HEK293 (cell line): ENCODE measurements around the gene PAQR5.
A peak's percentile ranks its signal among the peaks of the same experiment; 100 is the strongest.

Experiments
- GLIS1 ChIP-seq: fragments of 450-650 bp; formaldehyde crosslinking; IDR thresholded peaks from 2 replicates; pipeline ENCODE4 v1.5.1; 2016; ENCODE audit warnings: missing biosample characterization, missing genetic modification characterization
- PRDM1 ChIP-seq: fragments of 450-650 bp; formaldehyde crosslinking; IDR thresholded peaks from 2 replicates; pipeline ENCODE4; 2016; ENCODE audit warnings: missing biosample characterization, missing genetic modification characterization
- REPIN1 ChIP-seq: fragments of 450-650 bp; formaldehyde crosslinking; IDR thresholded peaks from 2 replicates; pipeline ENCODE4 v1.5.1; 2017; ENCODE audit warnings: missing biosample characterization, missing genetic modification characterization, low read depth
- SCRT1 ChIP-seq: fragments of 450-650 bp; formaldehyde crosslinking; IDR thresholded peaks from 2 replicates; pipeline ENCODE4 v1.5.1; 2016; ENCODE audit warnings: missing biosample characterization, missing genetic modification characterization, borderline replicate concordance
- TCF7L2 ChIP-seq: IDR thresholded peaks from 2 replicates; pipeline ENCODE4 v1.6.1; 2011; ENCODE audit warnings: low read depth, mild to moderate bottlenecking, inconsistent platforms, low read length, moderate library complexity, borderline replicate concordance
- TRIM28 ChIP-seq: IDR thresholded peaks from 2 replicates; pipeline ENCODE4 v1.6.1; 2011; ENCODE audit warnings: low read length, control low read depth, borderline replicate concordance
- ZBTB21 ChIP-seq: fragments of 450-650 bp; formaldehyde crosslinking; IDR thresholded peaks from 2 replicates; pipeline ENCODE4 v1.5.1; 2017; ENCODE audit warnings: missing biosample characterization, missing genetic modification characterization
- ZNF132 ChIP-seq: fragments of 450-650 bp; formaldehyde crosslinking; IDR thresholded peaks from 2 replicates; pipeline ENCODE4 v1.5.1; 2017; ENCODE audit warnings: missing biosample characterization, missing genetic modification characterization, borderline replicate concordance
- ZNF174 ChIP-seq: fragments of 450-650 bp; formaldehyde crosslinking; IDR thresholded peaks from 2 replicates; pipeline ENCODE4 v1.5.0; 2017; ENCODE audit warnings: missing biosample characterization, mild to moderate bottlenecking, missing genetic modification characterization
- ZNF175 ChIP-seq: fragments of 450-650 bp; formaldehyde crosslinking; IDR thresholded peaks from 2 replicates; pipeline ENCODE4 v1.5.1; 2016; ENCODE audit warnings: missing biosample characterization, missing genetic modification characterization
- ZNF19 ChIP-seq: fragments of 450-650 bp; formaldehyde crosslinking; IDR thresholded peaks from 2 replicates; pipeline ENCODE4; 2016; ENCODE audit warnings: missing biosample characterization, missing genetic modification characterization, low read depth
- ZNF211 ChIP-seq: fragments of 450-650 bp; formaldehyde crosslinking; IDR thresholded peaks from 2 replicates; pipeline ENCODE4 v1.5.1; 2016; ENCODE audit warnings: low read depth, missing biosample characterization, missing genetic modification characterization
- ZNF335 ChIP-seq: fragments of 450-650 bp; formaldehyde crosslinking; conservative IDR thresholded peaks from 2 replicates; pipeline ENCODE4 v1.5.1; 2016; ENCODE audit warnings: missing biosample characterization, missing genetic modification characterization
- ZNF341 ChIP-seq: fragments of 450-650 bp; formaldehyde crosslinking; IDR thresholded peaks from 2 replicates; pipeline ENCODE4; 2016; ENCODE audit warnings: low read depth, missing biosample characterization, missing genetic modification characterization
- ZNF366 ChIP-seq: fragments of 450-650 bp; formaldehyde crosslinking; conservative IDR thresholded peaks from 2 replicates; pipeline ENCODE4 v1.5.1; 2016; ENCODE audit warnings: missing biosample characterization, missing genetic modification characterization
- ZNF391 ChIP-seq: fragments of 450-650 bp; formaldehyde crosslinking; IDR thresholded peaks from 2 replicates; pipeline ENCODE4 v1.5.1; 2016; ENCODE audit warnings: low read depth, missing biosample characterization, missing genetic modification characterization, borderline replicate concordance
- ZNF394 ChIP-seq: fragments of 450-650 bp; formaldehyde crosslinking; IDR thresholded peaks from 2 replicates; pipeline ENCODE4 v1.5.1; 2016; ENCODE audit warnings: missing biosample characterization, missing genetic modification characterization, mild to moderate bottlenecking, moderate library complexity, borderline replicate concordance
- ZNF423 ChIP-seq: fragments of 450-650 bp; formaldehyde crosslinking; IDR thresholded peaks from 2 replicates; pipeline ENCODE4 v1.5.1; 2016; ENCODE audit warnings: missing biosample characterization, missing genetic modification characterization
- ZNF501 ChIP-seq: fragments of 450-650 bp; formaldehyde crosslinking; IDR thresholded peaks from 2 replicates; pipeline ENCODE4 v1.5.1; 2016; ENCODE audit warnings: missing biosample characterization, missing genetic modification characterization
- ZNF510 ChIP-seq: fragments of 450-650 bp; formaldehyde crosslinking; IDR thresholded peaks from 2 replicates; pipeline ENCODE4 v1.5.1; 2018; ENCODE audit warnings: mild to moderate bottlenecking, missing genetic modification characterization, missing biosample characterization; ENCODE audit not compliant: insufficient replicate concordance
- ZNF529 ChIP-seq: fragments of 450-650 bp; formaldehyde crosslinking; IDR thresholded peaks from 2 replicates; pipeline ENCODE4 v1.5.1; 2017; ENCODE audit warnings: missing genetic modification characterization, missing biosample characterization; ENCODE audit not compliant: insufficient replicate concordance
- ZNF560 ChIP-seq: fragments of 450-650 bp; formaldehyde crosslinking; IDR thresholded peaks from 2 replicates; pipeline ENCODE4 v1.5.1; 2017; ENCODE audit warnings: missing biosample characterization, missing genetic modification characterization, borderline replicate concordance
- ZNF561 ChIP-seq: fragments of 450-650 bp; IDR thresholded peaks from 2 replicates; pipeline ENCODE4 v1.5.1; 2018; ENCODE audit warnings: missing biosample characterization, missing genetic modification characterization, borderline replicate concordance
- ZNF658 ChIP-seq: fragments of 450-650 bp; formaldehyde crosslinking; IDR thresholded peaks from 2 replicates; pipeline ENCODE4; 2016; ENCODE audit warnings: missing biosample characterization, missing genetic modification characterization
- TF ChIP-seq, protein P1 (sequence below): fragments of 450-650 bp; formaldehyde crosslinking; IDR thresholded peaks from 2 replicates; pipeline ENCODE4 v1.5.1; 2016; ENCODE audit warnings: missing biosample characterization, missing genetic modification characterization
- TF ChIP-seq, protein P2 (sequence below): fragments of 450-650 bp; formaldehyde crosslinking; IDR thresholded peaks from 2 replicates; pipeline ENCODE4; 2016; ENCODE audit warnings: missing biosample characterization, missing genetic modification characterization
- TF ChIP-seq, protein P3 (sequence below): fragments of 450-650 bp; formaldehyde crosslinking; IDR thresholded peaks from 2 replicates; pipeline ENCODE4 v1.5.1; 2017; ENCODE audit warnings: missing biosample characterization, missing genetic modification characterization
- TF ChIP-seq, protein P4 (sequence below): fragments of 450-650 bp; formaldehyde crosslinking; IDR thresholded peaks from 2 replicates; pipeline ENCODE4 v1.5.1; 2016; ENCODE audit warnings: missing biosample characterization, missing genetic modification characterization
- TF ChIP-seq, protein P5 (sequence below): fragments of 450-650 bp; formaldehyde crosslinking; IDR thresholded peaks from 2 replicates; pipeline ENCODE4 v1.5.1; 2016; ENCODE audit warnings: missing biosample characterization, missing genetic modification characterization
- TF ChIP-seq, protein P6 (sequence below): fragments of 450-650 bp; formaldehyde crosslinking; IDR thresholded peaks from 2 replicates; pipeline ENCODE4 v1.5.1; 2016; ENCODE audit warnings: missing biosample characterization, missing genetic modification characterization
- TF ChIP-seq, protein P7 (sequence below): fragments of 450-650 bp; formaldehyde crosslinking; IDR thresholded peaks from 2 replicates; pipeline ENCODE4 v1.5.1; 2017; ENCODE audit warnings: missing biosample characterization, missing genetic modification characterization

Gene PAQR5

DNA sequence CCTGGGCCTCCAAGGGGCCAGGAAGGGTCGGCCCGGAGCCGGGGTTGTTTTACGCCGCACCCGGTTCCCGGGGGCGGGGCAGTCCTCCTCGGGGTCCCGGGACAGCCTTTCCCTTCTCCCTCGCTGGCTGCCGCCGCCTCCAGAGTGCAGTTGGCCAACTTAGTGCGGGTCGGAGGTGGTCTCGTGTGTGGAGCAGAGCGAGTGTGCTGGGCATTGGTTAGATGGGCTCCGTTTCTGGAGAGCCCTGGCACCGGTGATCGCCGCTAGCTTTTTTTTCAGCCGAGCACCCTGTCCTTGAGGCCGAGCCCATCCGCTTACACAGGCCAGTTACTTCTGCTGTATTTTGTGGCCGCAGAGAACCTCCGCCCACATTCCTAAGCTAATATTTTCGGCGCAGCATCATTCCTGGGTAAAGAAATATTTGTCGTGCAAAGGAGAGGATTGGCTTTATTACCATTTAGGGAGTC, 116.0 kb downstream of the PAQR5 start (continued):
- TF ChIP-seq, protein P1, sequence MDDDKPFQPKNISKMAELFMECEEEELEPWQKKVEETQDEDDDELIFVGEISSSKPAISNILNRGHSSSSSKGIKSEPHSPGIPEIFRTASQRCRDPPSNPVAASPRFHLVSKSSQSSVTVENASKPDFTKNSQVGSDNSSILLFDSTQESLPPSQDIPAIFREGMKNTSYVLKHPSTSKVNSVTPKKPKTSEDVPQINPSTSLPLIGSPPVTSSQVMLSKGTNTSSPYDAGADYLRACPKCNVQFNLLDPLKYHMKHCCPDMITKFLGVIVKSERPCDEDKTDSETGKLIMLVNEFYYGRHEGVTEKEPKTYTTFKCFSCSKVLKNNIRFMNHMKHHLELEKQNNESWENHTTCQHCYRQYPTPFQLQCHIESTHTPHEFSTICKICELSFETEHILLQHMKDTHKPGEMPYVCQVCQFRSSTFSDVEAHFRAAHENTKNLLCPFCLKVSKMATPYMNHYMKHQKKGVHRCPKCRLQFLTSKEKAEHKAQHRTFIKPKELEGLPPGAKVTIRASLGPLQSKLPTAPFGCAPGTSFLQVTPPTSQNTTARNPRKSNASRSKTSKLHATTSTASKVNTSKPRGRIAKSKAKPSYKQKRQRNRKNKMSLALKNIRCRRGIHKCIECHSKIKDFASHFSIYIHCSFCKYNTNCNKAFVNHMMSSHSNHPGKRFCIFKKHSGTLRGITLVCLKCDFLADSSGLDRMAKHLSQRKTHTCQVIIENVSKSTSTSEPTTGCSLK (tag by site-specific recombination): no peak
- TF ChIP-seq ZNF366 (no peak), ZNF423 (tag by site-specific recombination) (no peak), ZNF132 (tag by site-specific recombination) (no peak), GLIS1 (tag by site-specific recombination) (no peak), ZNF341 (tag by site-specific recombination) (no peak), ZNF335 (tag by site-specific recombination) (peak; percentile 91), REPIN1 (tag by site-specific recombination) (no peak), ZNF560 (tag by site-specific recombination) (no peak), ZNF510 (tag by site-specific recombination) (no peak), ZBTB21 (0 out of 2 replicates have a peak, but pooled peaks have one; percentile 31), PRDM1 (tag by site-specific recombination) (no peak), ZNF658 (tag by site-specific recombination) (no peak), ZNF391 (tag by site-specific recombination) (no peak), ZNF394 (tag by site-specific recombination) (no peak), ZNF561 (tag by site-specific recombination) (no peak), ZNF175 (tag by site-specific recombination) (no peak), ZNF211 (tag by site-specific recombination) (no peak), TCF7L2 (no peak), TRIM28 (no peak), ZNF529 (tag by site-specific recombination) (no peak), ZNF174 (tag by site-specific recombination) (no peak), ZNF19 (no peak), ZNF501 (no peak; the same call in 1 of the 2 replicates), SCRT1 (no peak)
- TF ChIP-seq, protein P2, sequence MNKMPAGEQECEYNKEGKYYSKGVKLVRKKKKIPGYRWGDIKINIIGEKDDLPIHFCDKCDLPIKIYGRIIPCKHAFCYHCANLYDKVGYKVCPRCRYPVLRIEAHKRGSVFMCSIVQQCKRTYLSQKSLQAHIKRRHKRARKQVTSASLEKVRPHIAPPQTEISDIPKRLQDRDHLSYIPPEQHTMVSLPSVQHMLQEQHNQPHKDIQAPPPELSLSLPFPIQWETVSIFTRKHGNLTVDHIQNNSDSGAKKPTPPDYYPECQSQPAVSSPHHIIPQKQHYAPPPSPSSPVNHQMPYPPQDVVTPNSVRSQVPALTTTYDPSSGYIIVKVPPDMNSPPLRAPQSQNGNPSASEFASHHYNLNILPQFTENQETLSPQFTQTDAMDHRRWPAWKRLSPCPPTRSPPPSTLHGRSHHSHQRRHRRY (tag by site-specific recombination): no peak
- TF ChIP-seq, protein P3, sequence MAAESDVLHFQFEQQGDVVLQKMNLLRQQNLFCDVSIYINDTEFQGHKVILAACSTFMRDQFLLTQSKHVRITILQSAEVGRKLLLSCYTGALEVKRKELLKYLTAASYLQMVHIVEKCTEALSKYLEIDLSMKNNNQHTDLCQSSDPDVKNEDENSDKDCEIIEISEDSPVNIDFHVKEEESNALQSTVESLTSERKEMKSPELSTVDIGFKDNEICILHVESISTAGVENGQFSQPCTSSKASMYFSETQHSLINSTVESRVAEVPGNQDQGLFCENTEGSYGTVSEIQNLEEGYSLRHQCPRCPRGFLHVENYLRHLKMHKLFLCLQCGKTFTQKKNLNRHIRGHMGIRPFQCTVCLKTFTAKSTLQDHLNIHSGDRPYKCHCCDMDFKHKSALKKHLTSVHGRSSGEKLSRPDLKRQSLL (tag by site-specific recombination): no peak
- TF ChIP-seq, protein P4, sequence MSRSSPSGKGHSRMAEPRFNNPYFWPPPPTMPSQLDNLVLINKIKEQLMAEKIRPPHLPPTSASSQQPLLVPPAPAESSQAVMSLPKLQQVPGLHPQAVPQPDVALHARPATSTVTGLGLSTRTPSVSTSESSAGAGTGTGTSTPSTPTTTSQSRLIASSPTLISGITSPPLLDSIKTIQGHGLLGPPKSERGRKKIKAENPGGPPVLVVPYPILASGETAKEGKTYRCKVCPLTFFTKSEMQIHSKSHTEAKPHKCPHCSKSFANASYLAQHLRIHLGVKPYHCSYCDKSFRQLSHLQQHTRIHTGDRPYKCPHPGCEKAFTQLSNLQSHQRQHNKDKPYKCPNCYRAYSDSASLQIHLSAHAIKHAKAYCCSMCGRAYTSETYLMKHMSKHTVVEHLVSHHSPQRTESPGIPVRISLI (tag by site-specific recombination): peak; percentile 87
- TF ChIP-seq, protein P5, sequence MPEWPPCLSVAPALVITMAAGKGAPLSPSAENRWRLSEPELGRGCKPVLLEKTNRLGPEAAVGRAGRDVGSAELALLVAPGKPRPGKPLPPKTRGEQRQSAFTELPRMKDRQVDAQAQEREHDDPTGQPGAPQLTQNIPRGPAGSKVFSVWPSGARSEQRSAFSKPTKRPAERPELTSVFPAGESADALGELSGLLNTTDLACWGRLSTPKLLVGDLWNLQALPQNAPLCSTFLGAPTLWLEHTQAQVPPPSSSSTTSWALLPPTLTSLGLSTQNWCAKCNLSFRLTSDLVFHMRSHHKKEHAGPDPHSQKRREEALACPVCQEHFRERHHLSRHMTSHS (tag by site-specific recombination): no peak
- TF ChIP-seq, protein P6, sequence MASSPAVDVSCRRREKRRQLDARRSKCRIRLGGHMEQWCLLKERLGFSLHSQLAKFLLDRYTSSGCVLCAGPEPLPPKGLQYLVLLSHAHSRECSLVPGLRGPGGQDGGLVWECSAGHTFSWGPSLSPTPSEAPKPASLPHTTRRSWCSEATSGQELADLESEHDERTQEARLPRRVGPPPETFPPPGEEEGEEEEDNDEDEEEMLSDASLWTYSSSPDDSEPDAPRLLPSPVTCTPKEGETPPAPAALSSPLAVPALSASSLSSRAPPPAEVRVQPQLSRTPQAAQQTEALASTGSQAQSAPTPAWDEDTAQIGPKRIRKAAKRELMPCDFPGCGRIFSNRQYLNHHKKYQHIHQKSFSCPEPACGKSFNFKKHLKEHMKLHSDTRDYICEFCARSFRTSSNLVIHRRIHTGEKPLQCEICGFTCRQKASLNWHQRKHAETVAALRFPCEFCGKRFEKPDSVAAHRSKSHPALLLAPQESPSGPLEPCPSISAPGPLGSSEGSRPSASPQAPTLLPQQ: no peak
- TF ChIP-seq, protein P7, sequence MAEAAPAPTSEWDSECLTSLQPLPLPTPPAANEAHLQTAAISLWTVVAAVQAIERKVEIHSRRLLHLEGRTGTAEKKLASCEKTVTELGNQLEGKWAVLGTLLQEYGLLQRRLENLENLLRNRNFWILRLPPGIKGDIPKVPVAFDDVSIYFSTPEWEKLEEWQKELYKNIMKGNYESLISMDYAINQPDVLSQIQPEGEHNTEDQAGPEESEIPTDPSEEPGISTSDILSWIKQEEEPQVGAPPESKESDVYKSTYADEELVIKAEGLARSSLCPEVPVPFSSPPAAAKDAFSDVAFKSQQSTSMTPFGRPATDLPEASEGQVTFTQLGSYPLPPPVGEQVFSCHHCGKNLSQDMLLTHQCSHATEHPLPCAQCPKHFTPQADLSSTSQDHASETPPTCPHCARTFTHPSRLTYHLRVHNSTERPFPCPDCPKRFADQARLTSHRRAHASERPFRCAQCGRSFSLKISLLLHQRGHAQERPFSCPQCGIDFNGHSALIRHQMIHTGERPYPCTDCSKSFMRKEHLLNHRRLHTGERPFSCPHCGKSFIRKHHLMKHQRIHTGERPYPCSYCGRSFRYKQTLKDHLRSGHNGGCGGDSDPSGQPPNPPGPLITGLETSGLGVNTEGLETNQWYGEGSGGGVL (tag by site-specific recombination): 0 out of 2 replicates have a peak, but pooled peaks have one; percentile 3
